ENCODE data around the gene MICU1.

MICU1 gene

DNA sequence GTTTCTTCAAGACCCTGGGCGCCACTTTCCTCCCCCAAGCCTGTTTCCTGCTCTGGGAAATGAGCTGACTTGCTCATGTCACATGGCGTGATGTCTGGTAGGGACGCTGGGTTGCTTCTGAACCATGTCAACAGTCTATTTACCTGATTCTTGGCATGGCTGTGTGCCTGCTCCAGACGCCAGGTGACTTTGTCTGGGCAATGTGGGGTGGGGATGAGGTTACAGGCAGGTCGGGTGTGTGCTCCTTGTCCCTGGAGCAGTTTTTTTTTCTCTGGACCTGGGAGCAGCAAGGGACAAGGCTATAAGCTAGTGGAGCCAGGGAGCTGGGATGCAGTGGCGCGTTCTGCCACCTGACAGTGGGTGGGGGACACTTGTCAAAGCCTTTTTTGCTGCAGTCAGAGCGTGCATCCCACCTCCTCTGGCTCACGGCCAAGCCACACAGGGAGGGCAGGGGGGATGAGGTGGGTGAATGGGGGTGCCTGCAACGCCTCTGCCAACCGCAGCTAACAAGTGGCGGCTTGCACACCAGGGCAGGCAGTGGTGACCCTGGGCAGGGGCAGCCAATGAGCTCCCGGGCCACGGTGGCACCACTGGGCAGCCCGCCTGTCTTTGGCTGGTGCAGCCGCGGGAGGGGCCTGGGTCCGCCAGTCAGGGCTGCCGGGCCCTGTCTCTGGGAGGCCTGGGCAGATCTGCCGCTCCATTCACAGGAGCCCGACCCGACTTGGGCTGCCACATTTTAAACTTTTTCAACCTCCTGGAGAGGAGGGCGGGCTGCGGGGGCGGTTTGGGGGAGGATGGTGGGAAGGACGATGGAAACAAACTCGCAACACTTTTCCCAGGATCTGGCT lies 294.1 kb downstream of the MICU1 start:
- no peaks in the 10 kb centered on the region for H3K9me2 ChIP-seq (replicated peaks; ENCODE audit: insufficient read depth, low read length)
- peaks cover 42% of the 10 kb centered on the region for H3F3A ChIP-seq (ENCODE audit: insufficient read depth)
- TF ChIP-seq, protein P1, sequence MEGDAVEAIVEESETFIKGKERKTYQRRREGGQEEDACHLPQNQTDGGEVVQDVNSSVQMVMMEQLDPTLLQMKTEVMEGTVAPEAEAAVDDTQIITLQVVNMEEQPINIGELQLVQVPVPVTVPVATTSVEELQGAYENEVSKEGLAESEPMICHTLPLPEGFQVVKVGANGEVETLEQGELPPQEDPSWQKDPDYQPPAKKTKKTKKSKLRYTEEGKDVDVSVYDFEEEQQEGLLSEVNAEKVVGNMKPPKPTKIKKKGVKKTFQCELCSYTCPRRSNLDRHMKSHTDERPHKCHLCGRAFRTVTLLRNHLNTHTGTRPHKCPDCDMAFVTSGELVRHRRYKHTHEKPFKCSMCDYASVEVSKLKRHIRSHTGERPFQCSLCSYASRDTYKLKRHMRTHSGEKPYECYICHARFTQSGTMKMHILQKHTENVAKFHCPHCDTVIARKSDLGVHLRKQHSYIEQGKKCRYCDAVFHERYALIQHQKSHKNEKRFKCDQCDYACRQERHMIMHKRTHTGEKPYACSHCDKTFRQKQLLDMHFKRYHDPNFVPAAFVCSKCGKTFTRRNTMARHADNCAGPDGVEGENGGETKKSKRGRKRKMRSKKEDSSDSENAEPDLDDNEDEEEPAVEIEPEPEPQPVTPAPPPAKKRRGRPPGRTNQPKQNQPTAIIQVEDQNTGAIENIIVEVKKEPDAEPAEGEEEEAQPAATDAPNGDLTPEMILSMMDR (IDR thresholded peaks at IDR 0.05; ENCODE audit: insufficient read depth, low read length, poor library complexity, severe bottlenecking): no peak
- TF ChIP-seq EZH2phosphoT487 (conservative IDR thresholded peaks at IDR 0.05; ENCODE audit: low read length): no peak
- H3K36me3 ChIP-seq (ENCODE audit: low read length): no peaks in the 10 kb centered on the region
- no peaks in the 10 kb centered on the region for H3K27me3 ChIP-seq (ENCODE audit: low read length)
- no peaks in the 10 kb centered on the region for H4K20me1 ChIP-seq (ENCODE audit: low read depth, low read length)
- peak overlapping the region; percentile 92 for H3K27ac ChIP-seq (ENCODE audit: low read depth, low read length)
- no peak overlapping the region for H2AFZ ChIP-seq (ENCODE audit: low read depth, low read length, severe bottlenecking)
- no peaks in the 10 kb centered on the region for H3K9me3 ChIP-seq (ENCODE audit: insufficient read depth, low read length)
- no peaks in the 10 kb centered on the region for H3K79me2 ChIP-seq (ENCODE audit: insufficient read depth, low read length)
- H3K9ac ChIP-seq (ENCODE audit: low read length): peak overlapping the region; percentile 83
- H3K4me3 ChIP-seq (ENCODE audit: insufficient read depth, low read length, poor library complexity, severe bottlenecking): peak overlapping the region; percentile 52
- peak overlapping the region; percentile 90 for H3K4me2 ChIP-seq (ENCODE audit: low read depth, low read length, poor library complexity, severe bottlenecking)

GRCh38 chr10:72330069-72330426 lies 295.8 kb downstream of the MICU1 start:
- H3K9me3 ChIP-seq (ENCODE audit: insufficient read depth, low read length): no peaks in the 10 kb centered on the region
- TF ChIP-seq EZH2phosphoT487 (conservative IDR thresholded peaks at IDR 0.05; ENCODE audit: low read length): no peak
- TF ChIP-seq, protein P1 (IDR thresholded peaks at IDR 0.05; ENCODE audit: insufficient read depth, low read length, poor library complexity, severe bottlenecking): no peak
- H3K36me3 ChIP-seq (ENCODE audit: low read length): no peaks in the 10 kb centered on the region
- no peak overlapping the region for H3K4me3 ChIP-seq (ENCODE audit: insufficient read depth, low read length, poor library complexity, severe bottlenecking)
- no peaks in the 10 kb centered on the region for H3K9me2 ChIP-seq (replicated peaks; ENCODE audit: insufficient read depth, low read length)
- peak overlapping the region; percentile 39 for H3K4me2 ChIP-seq (ENCODE audit: low read depth, low read length, poor library complexity, severe bottlenecking)
- H4K20me1 ChIP-seq (ENCODE audit: low read depth, low read length): no peaks in the 10 kb centered on the region
- H2AFZ ChIP-seq (ENCODE audit: low read depth, low read length, severe bottlenecking): no peak overlapping the region
- H3K79me2 ChIP-seq (ENCODE audit: insufficient read depth, low read length): no peaks in the 10 kb centered on the region
- H3K9ac ChIP-seq (ENCODE audit: low read length): peak overlapping the region; percentile 26
- H3F3A ChIP-seq (ENCODE audit: insufficient read depth): peaks cover 33% of the 10 kb centered on the region
- H3K27me3 ChIP-seq (ENCODE audit: low read length): no peaks in the 10 kb centered on the region
- peak overlapping the region; percentile 66 for H3K27ac ChIP-seq (ENCODE audit: low read depth, low read length)

- Histone ChIP-seq H2AFZ (ENCODE audit: low read depth, low read length, severe bottlenecking) (no peak overlapping the region), H3K79me2 (ENCODE audit: insufficient read depth, low read length) (no peaks in the 10 kb centered on the region), H3K27ac (ENCODE audit: low read depth, low read length) (peak overlapping the region; percentile 66), H3K4me3 (ENCODE audit: insufficient read depth, low read length, poor library complexity, severe bottlenecking) (no peak overlapping the region), H3K4me2 (ENCODE audit: low read depth, low read length, poor library complexity, severe bottlenecking) (peak overlapping the region; percentile 39), H3K9me2 (replicated peaks; ENCODE audit: insufficient read depth, low read length) (no peaks in the 10 kb centered on the region), H3F3A (ENCODE audit: insufficient read depth) (peaks cover 30% of the 10 kb centered on the region), H3K9ac (ENCODE audit: low read length) (peak overlapping the region; percentile 26), H3K9me3 (ENCODE audit: insufficient read depth, low read length) (no peaks in the 10 kb centered on the region), H4K20me1 (ENCODE audit: low read depth, low read length) (no peaks in the 10 kb centered on the region), H3K36me3 (ENCODE audit: low read length) (no peaks in the 10 kb centered on the region), H3K27me3 (ENCODE audit: low read length) (no peaks in the 10 kb centered on the region)
- TF ChIP-seq EZH2phosphoT487 (conservative IDR thresholded peaks at IDR 0.05; ENCODE audit: low read length): no peak
- TF ChIP-seq, protein P1 (IDR thresholded peaks at IDR 0.05; ENCODE audit: insufficient read depth, low read length, poor library complexity, severe bottlenecking): no peak
These were observed 296.4 kb downstream of the MICU1 start for GRCh38 chr10:72329290-72330068.

All from SU-DHL-6 (cell line).